NCI-H524 (cell line): ENCODE results near the gene UCP1.
"Not testable (repeated sequence)": the region's sequence is repeated elsewhere in the genome, so short reads cannot be mapped to it uniquely, and the experiment has no call there.

ENCODE experiments used
- DNase-seq, 2 experiments: peaks; one replicate each; lab custom pipeline; 2025; lab: John Stamatoyannopoulos, UW

Gene UCP1

GRCh38 chr4:140533951-140534480 is 34.7 kb downstream of the UCP1 start:
- DNase-seq, result no peak

- no peak for DNase-seq
Measured at GRCh38 chr4:140529434-140529833, 39.3 kb downstream of the UCP1 start.

- peak; percentile 81 to 87 for DNase-seq
Measured at GRCh38 chr4:140523857-140524742, 44.7 kb downstream of the UCP1 start, which contains the start of gene ELMOD2. ELMOD2 (plus strand) TSS chr4:140524168; CDS start chr4:140525429, 1,261 bp downstream.

- DNase-seq, result no peak
Measured at GRCh38 chr4:140523370-140523856, 45.3 kb downstream of the UCP1 start.

- peak; percentile 49 to 77 for DNase-seq
Measured at GRCh38 chr4:140515423-140515822, 53.3 kb downstream of the UCP1 start.

- not testable (repeated sequence) for DNase-seq
Measured at GRCh38 chr4:140513765-140514164, 55.0 kb downstream of the UCP1 start.
